ENCODE results near the gene NRIP2.
"Not testable (repeated sequence)": the region's sequence is repeated elsewhere in the genome, so short reads cannot be mapped to it uniquely, and the experiment has no call there.

Gene NRIP2, protein sequence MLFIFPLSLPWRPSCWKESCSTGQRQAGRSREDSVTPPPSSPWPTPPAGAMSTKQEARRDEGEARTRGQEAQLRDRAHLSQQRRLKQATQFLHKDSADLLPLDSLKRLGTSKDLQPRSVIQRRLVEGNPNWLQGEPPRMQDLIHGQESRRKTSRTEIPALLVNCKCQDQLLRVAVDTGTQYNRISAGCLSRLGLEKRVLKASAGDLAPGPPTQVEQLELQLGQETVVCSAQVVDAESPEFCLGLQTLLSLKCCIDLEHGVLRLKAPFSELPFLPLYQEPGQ

GRCh38 chr12:2834581-2835491 lies at the start of gene NRIP2:
Gene NRIP2, minus strand, starts transcription at chr12:2835035. Its CDS starts 52 bp downstream, at chr12:2834983.
- no peak within 1 kb of the TSS for H2AFZ ChIP-seq (ENCODE audit: low read length, unreplicated experiment)
- H3K4me3 ChIP-seq (ENCODE audit: low read depth, low read length), result no peak within 1 kb of the TSS
- peaks cover 12% of the 10 kb centered on the region; the same call in 1 of the 2 replicates for H3K27me3 ChIP-seq (ENCODE audit: insufficient read depth, low read length)
- H3K27ac ChIP-seq (ENCODE audit: low read depth, low read length), result no peak within 1 kb of the TSS
- H3K4me1 ChIP-seq (ENCODE audit: control insufficient read depth, insufficient read depth, low read length, unreplicated experiment), result peaks cover 7% of the 10 kb centered on the region
- H3K79me2 ChIP-seq (ENCODE audit: control insufficient read depth, insufficient read depth, low read length, unreplicated experiment), result no peaks in the 10 kb centered on the region
- no peaks in the 10 kb centered on the region for H3K36me3 ChIP-seq (ENCODE audit: insufficient read depth, low read length)

- peaks cover 68% of the 10 kb centered on the region for H3K79me2 ChIP-seq (ENCODE audit: control insufficient read depth, insufficient read depth, low read length, unreplicated experiment)
- H3K27me3 ChIP-seq (ENCODE audit: insufficient read depth, low read length), result no peaks in the 10 kb centered on the region
- peaks cover 8% of the 10 kb centered on the region for H3K4me1 ChIP-seq (ENCODE audit: control insufficient read depth, insufficient read depth, low read length, unreplicated experiment)
- no peak overlapping the region for H3K4me3 ChIP-seq (ENCODE audit: low read depth, low read length)
- no peak overlapping the region for H2AFZ ChIP-seq (ENCODE audit: low read length, unreplicated experiment)
- peaks cover 2% of the 10 kb centered on the region; the same call in 1 of the 2 replicates for H3K36me3 ChIP-seq (ENCODE audit: insufficient read depth, low read length)
- no peak overlapping the region for H3K27ac ChIP-seq (ENCODE audit: low read depth, low read length)
Observed at GRCh38 chr12:2879853-2880252, 45.0 kb upstream of the NRIP2 start.

DNA sequence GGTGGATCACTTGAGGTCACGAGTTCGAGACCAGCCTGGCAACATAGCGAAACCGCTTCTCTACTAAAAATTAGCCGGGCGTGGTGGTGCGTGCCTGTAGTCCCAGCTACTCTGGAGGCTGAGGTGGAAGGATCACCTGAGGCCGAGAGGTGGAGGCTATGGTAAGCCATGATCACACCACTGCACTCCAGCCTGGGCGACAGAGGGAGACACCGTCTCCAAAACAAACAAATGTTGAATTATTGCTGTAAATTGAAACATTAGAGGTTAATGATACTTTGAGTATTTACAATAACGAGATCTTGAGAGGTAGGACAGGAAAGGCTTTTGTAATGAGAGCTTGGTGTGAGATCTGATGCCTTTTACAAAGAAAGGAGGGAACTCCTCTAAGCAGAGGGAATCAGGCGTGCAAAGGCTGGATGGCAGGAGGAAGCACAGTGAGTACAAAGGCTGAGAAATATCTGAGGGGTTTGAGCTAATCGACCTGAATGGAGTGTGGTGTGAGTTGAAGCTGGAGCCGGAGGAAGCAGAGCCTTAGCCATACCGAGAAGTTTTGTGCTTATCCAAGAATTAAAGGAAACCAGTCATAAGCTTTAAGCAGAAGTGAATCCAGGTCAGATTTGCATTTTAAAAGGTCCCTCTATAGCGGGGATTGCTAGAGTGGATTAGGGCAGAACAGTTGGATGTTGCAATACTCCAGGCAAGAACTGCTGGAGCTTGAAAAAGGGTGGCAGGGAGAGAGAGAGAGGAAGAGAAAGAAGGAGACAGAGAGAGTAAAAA lies 43.3 kb upstream of the NRIP2 start:
- Histone ChIP-seq H2AFZ (ENCODE audit: low read length, unreplicated experiment) (peak overlapping the region; percentile 86), H3K79me2 (ENCODE audit: control insufficient read depth, insufficient read depth, low read length, unreplicated experiment) (peaks cover 73% of the 10 kb centered on the region), H3K4me1 (ENCODE audit: control insufficient read depth, insufficient read depth, low read length, unreplicated experiment) (peaks cover 8% of the 10 kb centered on the region), H3K4me3 (ENCODE audit: low read depth, low read length) (peak overlapping the region; percentile 87), H3K27ac (ENCODE audit: low read depth, low read length) (peak overlapping the region; percentile 79), H3K36me3 (ENCODE audit: insufficient read depth, low read length) (no peaks in the 10 kb centered on the region), H3K27me3 (ENCODE audit: insufficient read depth, low read length) (no peaks in the 10 kb centered on the region)

DNA sequence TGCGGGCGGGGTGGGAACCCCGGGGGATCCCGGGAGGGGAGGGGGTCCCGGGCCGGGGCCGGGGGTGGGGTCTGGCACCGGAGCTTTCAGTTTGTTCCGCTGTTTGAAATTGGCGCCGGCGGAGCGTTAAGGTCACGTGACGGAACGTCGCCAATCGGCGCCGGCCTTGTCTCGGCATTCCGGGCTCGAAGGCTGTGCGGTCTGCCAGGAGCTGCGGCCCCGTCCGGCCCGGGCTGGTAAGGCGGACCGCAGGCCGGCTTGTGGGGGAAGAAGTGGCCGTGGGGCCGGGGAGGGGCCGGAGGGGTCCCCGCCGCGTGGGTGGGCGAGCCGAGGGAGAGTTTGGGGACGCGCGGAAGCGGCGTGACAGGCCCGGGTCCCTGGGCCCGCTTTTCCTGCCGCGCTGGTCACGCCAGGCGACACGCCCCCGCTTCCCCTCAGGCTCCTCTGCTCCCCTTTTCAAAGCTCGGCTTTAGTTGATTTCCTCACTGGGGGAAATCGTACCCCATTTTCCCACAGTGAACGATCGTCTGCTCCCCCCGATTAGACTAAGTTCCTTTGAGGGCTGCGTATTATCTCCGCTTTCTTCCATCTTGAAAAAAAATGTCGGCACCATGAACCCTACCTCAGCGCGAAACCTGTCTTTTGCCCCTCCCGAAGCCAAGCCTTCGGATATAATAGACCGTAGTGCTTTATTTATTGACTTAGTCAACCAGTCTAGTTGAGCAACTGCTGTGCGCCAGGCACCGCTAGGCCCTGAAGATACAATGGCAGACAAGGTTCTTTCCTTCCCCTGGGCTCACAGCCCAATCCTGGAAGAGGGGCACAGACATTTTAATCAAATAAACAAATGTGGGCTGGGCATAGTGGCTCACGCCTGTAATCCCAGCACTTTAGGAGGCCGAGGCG lies 42.5 kb upstream of the NRIP2 start, which contains the start of the genes FOXM1 and RHNO1:
Gene FOXM1, minus strand, starts transcription at position 128 of the 906 bp plus-strand sequence. CDS start 2,696 bp downstream, outside the sequence.
Gene RHNO1, plus strand, starts transcription at position 177 of the 906 bp plus-strand sequence. CDS start 8,144 bp downstream, outside the sequence.
- Histone ChIP-seq H3K4me1 (ENCODE audit: control insufficient read depth, insufficient read depth, low read length, unreplicated experiment) (peaks cover 8% of the 10 kb centered on the region), H2AFZ (ENCODE audit: low read length, unreplicated experiment) (peak within 1 kb of the TSS; percentile 86), H3K36me3 (ENCODE audit: insufficient read depth, low read length) (no peaks in the 10 kb centered on the region), H3K27ac (ENCODE audit: low read depth, low read length) (peak within 1 kb of the TSS; percentile 79), H3K27me3 (ENCODE audit: insufficient read depth, low read length) (no peaks in the 10 kb centered on the region), H3K79me2 (ENCODE audit: control insufficient read depth, insufficient read depth, low read length, unreplicated experiment) (peaks cover 70% of the 10 kb centered on the region), H3K4me3 (ENCODE audit: low read depth, low read length) (peak within 1 kb of the TSS; percentile 87)

- Histone ChIP-seq H3K4me1 (ENCODE audit: control insufficient read depth, insufficient read depth, low read length, unreplicated experiment) (peaks cover 8% of the 10 kb centered on the region), H3K79me2 (ENCODE audit: control insufficient read depth, insufficient read depth, low read length, unreplicated experiment) (peaks cover 66% of the 10 kb centered on the region), H2AFZ (ENCODE audit: low read length, unreplicated experiment) (peak overlapping the region; percentile 83), H3K36me3 (ENCODE audit: insufficient read depth, low read length) (no peaks in the 10 kb centered on the region), H3K27ac (ENCODE audit: low read depth, low read length) (peak overlapping the region; percentile 79), H3K4me3 (ENCODE audit: low read depth, low read length) (peak overlapping the region; percentile 87), H3K27me3 (ENCODE audit: insufficient read depth, low read length) (no peaks in the 10 kb centered on the region)
Observed at GRCh38 chr12:2876431-2877046, 41.7 kb upstream of the NRIP2 start.

DNA sequence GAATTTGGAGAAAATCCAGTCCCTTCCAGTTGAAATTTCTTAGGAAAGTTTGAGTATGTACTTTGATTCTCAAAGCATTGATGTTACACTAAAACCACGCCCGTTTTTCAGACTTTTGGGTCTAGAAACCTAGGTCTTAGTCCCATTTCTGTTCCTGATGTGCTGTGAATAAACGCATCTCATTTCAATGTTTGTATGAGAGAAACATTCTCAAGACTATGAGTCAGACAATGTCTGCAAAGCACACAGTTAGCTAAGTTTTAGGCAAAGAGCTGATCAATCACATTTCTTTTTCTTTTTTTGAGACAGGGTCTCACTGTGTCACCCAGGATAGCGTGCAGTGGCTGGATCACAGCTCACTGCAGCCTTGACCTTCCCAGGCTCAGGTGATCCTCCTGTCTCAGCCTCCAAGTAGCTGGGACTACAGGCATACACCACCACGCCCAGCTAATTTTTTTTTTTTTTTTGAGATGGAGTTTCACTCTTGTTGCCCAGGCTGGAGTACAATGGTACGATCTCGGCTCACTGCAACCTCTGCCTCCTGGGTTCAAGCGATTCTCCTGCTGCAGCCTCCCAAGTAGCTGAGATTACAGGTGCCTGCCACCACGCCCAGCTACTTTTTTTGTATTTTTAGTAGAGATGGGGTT lies 34.3 kb upstream of the NRIP2 start:
- H3K27ac ChIP-seq (ENCODE audit: low read depth, low read length), result peak overlapping the region; percentile 45; the same call in 1 of the 2 replicates
- not testable (repeated sequence) for H2AFZ ChIP-seq (ENCODE audit: low read length, unreplicated experiment); H3K4me3 ChIP-seq (ENCODE audit: low read depth, low read length); H3K4me1 ChIP-seq (ENCODE audit: control insufficient read depth, insufficient read depth, low read length, unreplicated experiment); H3K27me3 ChIP-seq (ENCODE audit: insufficient read depth, low read length)
- H3K79me2 ChIP-seq (ENCODE audit: control insufficient read depth, insufficient read depth, low read length, unreplicated experiment), result peaks cover 12% of the 10 kb centered on the region
- peaks cover 11% of the 10 kb centered on the region; the same call in 1 of the 2 replicates for H3K36me3 ChIP-seq (ENCODE audit: insufficient read depth, low read length)

- peaks cover 19% of the 10 kb centered on the region; the same call in 1 of the 2 replicates for H3K36me3 ChIP-seq (ENCODE audit: insufficient read depth, low read length)
- H3K27ac ChIP-seq (ENCODE audit: low read depth, low read length), result no peak overlapping the region
- H3K79me2 ChIP-seq (ENCODE audit: control insufficient read depth, insufficient read depth, low read length, unreplicated experiment), result no peaks in the 10 kb centered on the region
- H3K27me3 ChIP-seq (ENCODE audit: insufficient read depth, low read length), result no peaks in the 10 kb centered on the region
- peaks cover 7% of the 10 kb centered on the region for H3K4me1 ChIP-seq (ENCODE audit: control insufficient read depth, insufficient read depth, low read length, unreplicated experiment)
- no peak overlapping the region for H2AFZ ChIP-seq (ENCODE audit: low read length, unreplicated experiment)
- H3K4me3 ChIP-seq (ENCODE audit: low read depth, low read length), result no peak overlapping the region
Observed at GRCh38 chr12:2864198-2864597, 29.4 kb upstream of the NRIP2 start.

- not testable (repeated sequence) for H2AFZ ChIP-seq (ENCODE audit: low read length, unreplicated experiment); H3K27ac ChIP-seq (ENCODE audit: low read depth, low read length); H3K4me3 ChIP-seq (ENCODE audit: low read depth, low read length); H3K4me1 ChIP-seq (ENCODE audit: control insufficient read depth, insufficient read depth, low read length, unreplicated experiment); H3K79me2 ChIP-seq (ENCODE audit: control insufficient read depth, insufficient read depth, low read length, unreplicated experiment); H3K27me3 ChIP-seq (ENCODE audit: insufficient read depth, low read length)
- peaks cover 14% of the 10 kb centered on the region; the same call in 1 of the 2 replicates for H3K36me3 ChIP-seq (ENCODE audit: insufficient read depth, low read length)
Observed at GRCh38 chr12:2863402-2863801, 28.6 kb upstream of the NRIP2 start.

DNA sequence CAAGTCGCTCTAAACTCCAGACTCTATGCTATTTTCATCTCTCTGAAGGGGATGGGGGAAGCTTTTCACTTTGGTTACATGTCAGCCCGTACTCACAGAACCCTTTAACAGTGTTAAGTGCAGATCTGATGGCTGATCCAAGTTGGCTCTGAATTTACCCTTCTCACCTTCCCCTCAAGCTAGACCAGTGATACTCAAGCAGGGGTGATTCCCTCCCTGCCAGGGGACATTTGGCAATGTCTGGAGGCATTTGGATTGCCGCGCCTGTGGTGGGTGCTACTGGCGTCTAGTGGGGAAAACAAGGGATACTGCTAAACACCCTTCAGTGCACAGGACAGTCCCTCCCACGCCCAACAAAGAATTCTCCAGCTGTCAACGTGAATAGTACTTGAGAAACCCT lies 28.0 kb upstream of the NRIP2 start:
- no peak overlapping the region for H3K27ac ChIP-seq (ENCODE audit: low read depth, low read length)
- H3K36me3 ChIP-seq (ENCODE audit: insufficient read depth, low read length), result peaks cover 9% of the 10 kb centered on the region; the same call in 1 of the 2 replicates
- no peak overlapping the region for H3K4me3 ChIP-seq (ENCODE audit: low read depth, low read length)
- no peaks in the 10 kb centered on the region for H3K27me3 ChIP-seq (ENCODE audit: insufficient read depth, low read length)
- no peak overlapping the region for H2AFZ ChIP-seq (ENCODE audit: low read length, unreplicated experiment)
- H3K79me2 ChIP-seq (ENCODE audit: control insufficient read depth, insufficient read depth, low read length, unreplicated experiment), result no peaks in the 10 kb centered on the region
- H3K4me1 ChIP-seq (ENCODE audit: control insufficient read depth, insufficient read depth, low read length, unreplicated experiment), result no peaks in the 10 kb centered on the region
